GM12891 (cell line): Measurements from ENCODE around the gene C10orf71.

Experiments
- DNase-seq: peaks from one replicate; pipeline ENCODE4 v3.0.0; 2011; ENCODE audit warnings: low spot score; ENCODE audit not compliant: insufficient read length
- FAIRE-seq: peaks from 2 replicates; lab custom pipeline; 2011; peaks lifted over from hg19 to GRCh38; lab: Jason Lieb, UNC
- PAX5 ChIP-seq: IDR thresholded peaks from 2 replicates; pipeline ENCODE4 v1.6.1; 2011; ENCODE audit warnings: low read length, moderate library complexity, mild to moderate bottlenecking; ENCODE audit not compliant: insufficient read depth, severe bottlenecking
- POLR2A ChIP-seq: IDR thresholded peaks from 2 replicates; pipeline ENCODE4 v1.6.1; 2011; ENCODE audit warnings: low read depth, low read length, control low read depth
- POLR2AphosphoS5 ChIP-seq: IDR thresholded peaks from 2 replicates; pipeline ENCODE4 v1.6.1; 2011; ENCODE audit warnings: low read depth, low read length, control low read depth
- POU2F2 ChIP-seq: IDR thresholded peaks from 2 replicates; pipeline ENCODE4 v1.6.1; 2011; ENCODE audit warnings: low read depth, mild to moderate bottlenecking, control low read depth, low read length, moderate library complexity
- SPI1 ChIP-seq: IDR thresholded peaks from 2 replicates; pipeline ENCODE4 v1.6.1; 2011; ENCODE audit warnings: low read depth, low read length, control low read depth
- TAF1 ChIP-seq: IDR thresholded peaks from 2 replicates; pipeline ENCODE4 v1.6.1; 2011; ENCODE audit warnings: low read depth, low read length, control low read depth

Gene C10orf71

DNA sequence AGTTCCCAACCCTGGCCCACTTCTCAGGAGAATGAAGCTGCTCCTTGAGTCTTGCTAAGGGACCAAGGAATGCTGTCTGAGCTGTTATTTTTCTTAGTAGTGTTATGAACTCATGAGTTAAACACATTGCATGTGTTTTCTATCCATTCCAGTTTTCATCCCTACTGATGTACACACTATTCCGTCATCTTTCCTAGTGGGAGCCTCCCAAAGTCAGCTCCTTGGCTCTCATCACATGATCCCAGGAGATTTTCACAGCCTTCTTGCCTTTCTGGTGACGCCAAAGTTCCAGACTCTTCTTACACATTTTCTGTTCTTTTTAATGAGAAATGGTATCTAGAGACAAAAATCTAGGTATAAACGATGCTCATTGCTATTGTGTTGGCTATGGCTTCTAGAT is 8.4 kb upstream of the C10orf71 start:
- no peak for DNase-seq
- no peak for TF ChIP-seq POLR2A
- TF ChIP-seq TAF1: no peak
- no peak for TF ChIP-seq SPI1
- TF ChIP-seq PAX5: no peak
- no peak for TF ChIP-seq POLR2AphosphoS5
- no peak for TF ChIP-seq POU2F2
- no peak for FAIRE-seq

DNA sequence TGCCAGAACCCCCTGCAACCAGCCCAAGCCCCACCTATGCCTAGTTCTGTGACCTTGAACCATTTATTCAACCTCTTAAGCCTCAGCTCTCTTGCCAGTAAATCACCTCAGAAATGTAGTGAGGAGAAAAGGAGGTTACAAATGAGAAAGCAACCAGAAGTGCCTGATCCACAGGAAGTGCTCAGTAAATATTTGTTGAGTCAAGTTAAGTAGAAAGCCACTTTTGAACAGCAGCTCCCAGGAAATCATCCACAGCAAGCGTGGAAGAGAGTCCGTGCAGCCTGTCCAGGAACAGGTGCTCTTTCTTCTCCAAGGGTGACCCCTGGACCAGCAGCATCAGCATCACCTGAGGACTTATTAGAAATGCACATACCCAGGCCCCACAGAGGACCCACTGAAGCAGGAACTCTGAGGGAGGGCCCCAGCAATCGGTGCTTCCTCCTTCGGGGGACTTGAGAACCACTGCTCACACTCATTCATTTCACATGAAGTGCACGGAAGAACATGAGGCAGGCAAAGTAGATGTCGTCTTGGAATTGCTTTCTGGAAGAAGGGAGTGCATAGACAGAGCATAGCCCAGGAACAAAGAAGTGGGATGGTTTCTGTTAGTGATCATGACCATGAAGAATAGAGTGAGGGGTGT is 6.3 kb upstream of the C10orf71 start:
- no peak for TF ChIP-seq TAF1
- TF ChIP-seq POLR2A: no peak
- no peak for TF ChIP-seq POLR2AphosphoS5
- TF ChIP-seq PAX5: no peak
- TF ChIP-seq POU2F2: no peak
- no peak for TF ChIP-seq SPI1
- FAIRE-seq: no peak
- no peak for DNase-seq

DNA sequence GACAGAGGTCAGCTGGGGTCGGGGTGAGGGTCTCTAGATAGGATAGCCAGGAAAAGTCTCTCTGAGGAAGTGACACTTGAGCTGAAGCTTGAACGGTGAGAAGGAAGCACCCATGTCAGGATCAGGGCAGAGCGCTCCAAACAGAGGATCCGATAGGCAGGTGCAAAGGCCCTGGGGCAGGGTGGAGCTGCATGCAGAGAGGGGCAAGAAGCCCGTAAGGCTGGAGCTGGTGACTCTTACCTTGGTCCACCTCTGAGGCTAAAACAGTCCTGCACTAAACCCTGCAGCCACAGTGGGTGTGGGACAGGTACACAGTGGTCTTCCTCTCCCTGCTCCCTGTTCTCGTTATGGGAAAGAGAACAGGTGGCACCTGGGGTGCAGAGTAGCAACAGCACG is 5.8 kb upstream of the C10orf71 start:
- TF ChIP-seq POLR2A (no peak), POU2F2 (no peak), PAX5 (no peak), POLR2AphosphoS5 (no peak), SPI1 (no peak), TAF1 (no peak)
- DNase-seq: no peak
- no peak for FAIRE-seq

DNA sequence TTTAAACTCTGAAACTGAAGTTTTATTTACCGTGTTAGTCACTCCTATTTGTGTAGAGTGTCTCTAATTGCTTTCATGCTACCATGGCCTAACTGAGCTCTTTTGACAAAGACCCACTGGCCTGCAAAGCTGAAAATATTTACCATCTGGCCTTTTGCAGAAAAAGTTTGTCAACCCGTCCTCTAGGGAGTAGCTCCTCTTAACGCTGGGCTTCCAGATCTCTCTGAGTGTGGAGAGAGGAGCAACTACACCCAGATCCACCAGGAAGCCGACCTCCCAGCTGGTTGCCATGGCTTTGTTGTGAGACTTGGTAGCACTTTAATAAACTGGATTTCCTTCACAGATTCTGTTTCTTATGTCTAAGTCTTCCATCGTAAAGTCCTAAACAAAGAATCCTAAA is 4.2 kb upstream of the C10orf71 start:
- FAIRE-seq: no peak
- DNase-seq: no peak
- TF ChIP-seq TAF1 (no peak), PAX5 (no peak), SPI1 (no peak), POLR2A (no peak), POLR2AphosphoS5 (no peak), POU2F2 (no peak)

DNA sequence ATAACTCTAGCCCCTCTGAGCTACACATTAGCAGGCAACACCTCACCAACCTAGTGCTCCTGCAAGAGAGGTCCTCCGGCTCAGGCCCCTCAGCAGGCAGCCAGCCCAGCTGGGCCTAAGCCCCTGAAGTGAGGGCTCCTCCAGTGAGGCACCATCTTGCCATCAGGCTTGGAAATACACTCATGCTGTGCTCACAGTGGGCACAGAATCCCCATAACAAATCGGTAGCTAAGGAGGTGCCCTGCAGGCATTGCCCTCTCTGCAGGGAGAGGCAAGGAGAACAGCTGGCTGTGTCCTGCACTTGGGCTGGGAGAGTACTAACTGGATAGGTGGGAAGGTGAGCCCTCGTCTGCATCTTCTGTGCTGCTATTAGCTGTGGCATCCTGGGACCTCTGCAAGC is 3.7 kb upstream of the C10orf71 start:
- TF ChIP-seq SPI1 (no peak), PAX5 (no peak), POLR2AphosphoS5 (no peak), TAF1 (no peak), POU2F2 (no peak), POLR2A (no peak)
- FAIRE-seq: no peak

DNA sequence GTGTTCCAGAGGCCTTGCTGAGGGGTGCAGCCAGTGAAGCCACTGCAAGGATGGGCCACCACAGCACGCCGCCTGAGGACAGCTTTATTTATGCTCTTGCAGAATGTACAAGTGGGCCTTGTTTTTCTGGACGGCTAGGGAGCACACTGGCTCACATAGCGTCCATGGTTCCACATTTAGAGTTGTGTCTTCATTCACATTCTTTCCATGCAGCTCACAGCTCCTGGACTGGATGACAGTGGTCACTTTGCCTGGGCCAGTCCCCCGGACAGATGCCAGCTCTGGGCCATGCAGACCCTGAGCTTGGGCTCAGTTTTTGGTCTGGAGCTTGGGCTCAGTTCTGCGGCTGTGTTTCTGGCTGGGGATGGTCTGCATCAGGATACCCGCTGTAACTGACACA is 2.6 kb upstream of the C10orf71 start:
- TF ChIP-seq PAX5 (no peak), TAF1 (no peak), POLR2A (no peak), POLR2AphosphoS5 (no peak), POU2F2 (no peak), SPI1 (no peak)
- DNase-seq (no peak), FAIRE-seq (no peak)

More for the DNA sequence above, 3.7 kb upstream of the C10orf71 start:
- no peak for DNase-seq

DNA sequence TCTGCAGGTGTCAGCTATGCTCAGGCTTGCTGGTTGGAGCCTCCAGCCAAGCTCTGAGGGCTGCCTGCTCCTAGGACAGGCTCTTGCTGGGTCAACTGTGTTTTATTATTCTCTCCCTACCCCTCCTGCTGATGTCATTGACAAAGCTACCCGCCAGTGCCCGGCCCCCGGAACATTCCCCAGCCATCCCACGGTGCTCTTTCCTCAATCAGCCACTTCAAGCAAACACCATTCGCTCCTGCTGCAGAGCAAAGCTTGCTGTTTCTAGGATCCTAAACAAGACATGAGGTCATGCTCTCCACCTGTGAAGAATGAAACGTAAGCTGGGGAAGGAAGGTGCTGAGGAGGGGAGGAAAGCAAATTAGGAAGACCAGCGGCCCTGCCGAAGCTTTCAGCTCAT is 2.1 kb upstream of the C10orf71 start:
- no peak for FAIRE-seq
- TF ChIP-seq POLR2A: no peak
- TF ChIP-seq POLR2AphosphoS5: no peak
- TF ChIP-seq PAX5: no peak
- TF ChIP-seq SPI1: no peak
- no peak for TF ChIP-seq TAF1
- no peak for TF ChIP-seq POU2F2

DNA sequence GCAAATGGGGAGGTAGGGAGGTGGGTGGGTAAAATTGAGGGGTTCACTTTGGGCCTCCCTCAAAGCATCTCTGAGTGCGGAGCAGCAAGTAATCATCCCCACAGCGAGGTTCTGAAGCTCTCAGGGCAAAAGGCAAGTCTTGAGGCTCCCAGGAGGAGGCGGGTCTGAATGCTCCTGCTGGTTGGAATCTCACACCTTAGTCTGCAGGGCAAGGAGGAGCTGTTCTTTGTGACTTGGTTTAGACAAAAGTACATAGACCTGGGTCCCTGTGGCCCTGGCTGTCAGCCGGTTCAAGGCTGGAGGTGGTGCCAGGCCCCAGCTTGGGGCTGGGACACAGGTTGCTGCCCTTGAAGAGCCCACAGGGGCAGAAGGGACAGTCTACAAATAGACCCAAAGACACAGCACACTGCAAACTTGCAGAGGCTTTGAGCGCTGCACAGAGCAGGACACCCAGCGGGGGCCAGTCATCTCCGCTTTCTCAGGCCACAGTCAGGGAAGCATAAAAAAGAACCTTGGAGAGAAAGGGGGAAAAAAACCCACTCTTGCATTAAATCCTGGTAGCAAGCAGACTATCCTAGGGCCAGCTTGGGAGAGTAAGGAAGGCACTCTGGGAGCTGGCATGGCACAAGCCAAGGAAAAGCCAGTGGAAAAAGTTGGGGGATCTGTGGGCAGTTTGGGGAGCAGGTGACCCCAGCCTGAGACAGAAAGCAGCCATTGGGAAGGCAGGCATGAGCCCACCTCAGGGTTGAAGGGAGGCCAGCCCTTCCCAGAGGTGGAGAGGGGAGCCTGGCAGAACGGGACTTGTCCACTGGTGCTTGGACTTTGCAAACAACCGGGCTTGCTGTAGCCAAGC is 926 bp upstream of the C10orf71 start:
- FAIRE-seq (no peak), DNase-seq (no peak)
- no peak for TF ChIP-seq SPI1
- no peak for TF ChIP-seq PAX5
- TF ChIP-seq POU2F2: no peak
- no peak for TF ChIP-seq TAF1
- TF ChIP-seq POLR2AphosphoS5: no peak
- TF ChIP-seq POLR2A: no peak

More for the DNA sequence above, 2.1 kb upstream of the C10orf71 start:
- no peak for DNase-seq

DNA sequence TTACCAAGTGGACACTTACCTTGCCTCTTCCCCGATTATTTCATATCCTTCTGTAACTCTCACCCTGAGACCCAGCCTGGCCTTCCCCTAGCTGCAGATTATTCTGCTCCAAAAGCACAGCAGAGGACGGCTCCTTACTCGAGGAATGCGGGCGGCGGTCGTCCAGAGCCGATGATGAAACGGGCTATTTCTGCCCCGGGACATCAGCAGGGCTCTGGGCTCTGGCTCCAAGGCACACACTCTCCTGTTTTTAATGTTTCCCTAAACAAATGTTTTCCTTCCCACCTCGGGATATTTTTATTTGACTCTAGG is 343 bp upstream of the C10orf71 start:
- TF ChIP-seq POU2F2 (no peak), SPI1 (no peak), TAF1 (no peak), POLR2A (no peak), POLR2AphosphoS5 (no peak), PAX5 (no peak)
- DNase-seq (no peak), FAIRE-seq (no peak)

DNA sequence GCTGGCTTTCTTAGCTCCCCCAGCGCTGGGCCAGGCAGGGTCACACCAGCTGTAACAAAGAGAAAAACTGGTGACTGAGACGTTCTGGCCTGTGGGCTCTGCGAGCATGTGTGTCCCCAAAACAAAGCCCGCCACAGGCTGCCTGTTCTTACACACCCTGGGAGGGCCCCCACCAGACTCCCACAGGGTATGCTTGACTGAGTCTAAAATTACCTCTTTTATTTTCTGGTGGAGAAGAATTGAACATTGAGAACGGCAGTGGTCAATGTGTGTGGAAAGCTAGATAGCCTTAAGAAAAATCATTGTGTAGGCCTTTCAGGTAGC is 808 bp downstream of the C10orf71 start:
- FAIRE-seq: peak; percentile 47
- peak; percentile 53 for DNase-seq
- no peak for TF ChIP-seq TAF1
- no peak for TF ChIP-seq PAX5
- no peak for TF ChIP-seq POLR2AphosphoS5
- TF ChIP-seq SPI1: no peak
- no peak for TF ChIP-seq POU2F2
- no peak for TF ChIP-seq POLR2A
